Transverse colon (tissue), 4 donors: ENCODE data around the gene CCDC88B. TPM values are rescaled to one million over a fixed set of nuclear protein-coding genes. Genes with fewer than 3 reads are reported as not detected.
"Not testable (repeated sequence)": the region's sequence is repeated elsewhere in the genome, so short reads cannot be mapped to it uniquely, and the experiment has no call there.

ENCODE experiments used
- DNase-seq: peaks from one replicate; pipeline ENCODE4 v3.0.0-alpha.2; 2019
- H3K27ac ChIP-seq, 4 donors: fragments of 200-600 bp; sonication (generic); 2 replicates each; pipeline ENCODE4 v1.5.1; 2016 to 2018; ENCODE audit warnings: inconsistent platforms in 4 of 4
- H3K27me3 ChIP-seq: fragments of 200-600 bp; sonication (generic); 2 replicates; pipeline ENCODE4 v1.5.1; 2017; ENCODE audit warnings: inconsistent platforms
- H3K36me3 ChIP-seq, 4 donors: fragments of 200-600 bp; sonication (generic); 2 replicates each; pipeline ENCODE4 v1.5.1; 2017 to 2019; ENCODE audit warnings: inconsistent platforms in 4 of 4
- H3K4me1 ChIP-seq, 4 donors: fragments of 200-600 bp; sonication (generic); 2 replicates each; pipeline ENCODE4 v1.5.1; 2017 to 2020; ENCODE audit warnings: inconsistent platforms in 4 of 4
- H3K4me3 ChIP-seq, 4 donors: fragments of 200-600 bp; sonication (generic); 1 replicate in 1 of 4; 2 replicates in 3 of 4; pipeline versions ENCODE4 v1.5.1 to v1.6.1; 2017 to 2019; ENCODE audit warnings: inconsistent platforms in 4 of 4
- H3K9me3 ChIP-seq, 2 donors: fragments of 200-600 bp; sonication (generic); 2 replicates each; pipeline ENCODE4 v1.5.1; 2017 to 2019; ENCODE audit warnings: inconsistent platforms in 2 of 2
- EP300 ChIP-seq: sonication (generic); formaldehyde crosslinking; IDR thresholded peaks from one replicate; pipeline ENCODE4 v1.6.1; 2017; ENCODE audit warnings: antibody characterized with exemption, low read depth
- POLR2A ChIP-seq: fragments of 450-650 bp; IDR thresholded peaks from one replicate; pipeline ENCODE4 v1.6.1; 2016; ENCODE audit warnings: antibody characterized with exemption, mild to moderate bottlenecking, moderate library complexity
- POLR2AphosphoS5 ChIP-seq, 3 donors: sonication (generic); formaldehyde crosslinking; IDR thresholded peaks; one replicate each; pipeline ENCODE4 v1.6.1; 2016; ENCODE audit warnings: antibody characterized with exemption in 3 of 3
- WGBS, 2 donors: methylation state at CpG; one replicate each; pipeline ENCODE4 v1.1.5; 2018; ENCODE audit warnings: low coverage in 1 of 2; 5-methylcytosine and 5-hydroxymethylcytosine counted together
- in situ Hi-C, 4 donors: fragments of 200-750 bp; cut with MboI; loops; one replicate each; pipeline versions ENCODE4 v1.15.0 to v1.15.1; 2017; ENCODE audit warnings: low sequenced_read_pairs in 3 of 4, low pct_ligation_motif_present in 1 of 4, low pct_unique_long_range_greater_than_20kb in 1 of 4
- intact Hi-C: fragments of 100-400 bp; cut with DNase I; formaldehyde crosslinking; loops from one replicate; pipeline ENCODE4 v1.15.1; 2023; ENCODE audit warnings: low total_unique reads
- total RNA-seq, 4 donors: library from RNA; depleted of rRNA; stranded (reverse); fragments of >200 nt; gene quantifications; one replicate each; pipeline ENCODE4 v1.1.0, GENCODE V29; 2016
- TF ChIP-seq, protein P1 (sequence below), 5 experiments: fragments of 200-600 bp in 3 of 5; fragments of 450-650 bp in 2 of 5; sonication (generic) in 3 of 5; IDR thresholded peaks; 1 replicate in 2 of 5; 2 replicates in 3 of 5; pipeline ENCODE4 v1.5.1; 2016 to 2017; ENCODE audit warnings: antibody characterized with exemption in 5 of 5, inconsistent platforms in 3 of 5, mild to moderate bottlenecking in 2 of 5, moderate library complexity in 1 of 5

The CCDC88B gene
- total RNA-seq, 4 donors from 2014 or later = 24.8 to 203 (median 47.1) TPM

DNA sequence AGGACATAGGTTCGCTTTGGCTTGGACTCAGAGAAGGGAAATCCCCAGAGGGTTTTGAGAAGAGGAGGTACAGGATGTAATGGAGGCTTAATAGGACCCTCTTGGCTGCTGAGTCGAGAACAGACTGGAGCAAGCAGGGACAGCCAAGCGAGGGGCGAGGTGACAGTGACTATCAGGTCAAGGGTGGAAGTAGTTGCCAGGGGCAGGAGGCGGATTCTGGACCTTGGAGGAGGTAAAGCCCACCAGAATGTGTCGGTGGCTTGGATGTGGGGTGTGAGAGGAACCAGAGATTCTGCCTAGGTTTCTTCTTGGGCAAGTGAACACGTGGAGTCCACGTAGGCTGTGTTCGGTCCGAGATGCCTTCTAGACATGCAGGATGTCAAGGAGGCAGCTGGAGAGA lies 27.1 kb upstream of the CCDC88B start:
- TF ChIP-seq POLR2A (no peak), POLR2AphosphoS5 (IDR thresholded peaks at IDR 0.05) (no peak), EP300 (no peak)
- TF ChIP-seq, protein P1, sequence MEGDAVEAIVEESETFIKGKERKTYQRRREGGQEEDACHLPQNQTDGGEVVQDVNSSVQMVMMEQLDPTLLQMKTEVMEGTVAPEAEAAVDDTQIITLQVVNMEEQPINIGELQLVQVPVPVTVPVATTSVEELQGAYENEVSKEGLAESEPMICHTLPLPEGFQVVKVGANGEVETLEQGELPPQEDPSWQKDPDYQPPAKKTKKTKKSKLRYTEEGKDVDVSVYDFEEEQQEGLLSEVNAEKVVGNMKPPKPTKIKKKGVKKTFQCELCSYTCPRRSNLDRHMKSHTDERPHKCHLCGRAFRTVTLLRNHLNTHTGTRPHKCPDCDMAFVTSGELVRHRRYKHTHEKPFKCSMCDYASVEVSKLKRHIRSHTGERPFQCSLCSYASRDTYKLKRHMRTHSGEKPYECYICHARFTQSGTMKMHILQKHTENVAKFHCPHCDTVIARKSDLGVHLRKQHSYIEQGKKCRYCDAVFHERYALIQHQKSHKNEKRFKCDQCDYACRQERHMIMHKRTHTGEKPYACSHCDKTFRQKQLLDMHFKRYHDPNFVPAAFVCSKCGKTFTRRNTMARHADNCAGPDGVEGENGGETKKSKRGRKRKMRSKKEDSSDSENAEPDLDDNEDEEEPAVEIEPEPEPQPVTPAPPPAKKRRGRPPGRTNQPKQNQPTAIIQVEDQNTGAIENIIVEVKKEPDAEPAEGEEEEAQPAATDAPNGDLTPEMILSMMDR (IDR thresholded peaks at IDR 0.05) = no peak
- Histone ChIP-seq H3K4me3 (no peak overlapping the region), H3K27me3 (no peaks in the 10 kb centered on the region), H3K36me3 (peaks cover 0 to 11% (median 3%) of the 10 kb centered on the region in 4 donors), H3K9me3 (no peaks in the 10 kb centered on the region), H3K27ac (peak overlapping the region in 3 of 4 donors; percentile 51 to 68 (median 62)), H3K4me1 (peaks cover 4 to 29% (median 13%) of the 10 kb centered on the region in 4 donors)
- DNase-seq = no peak
- intact Hi-C loops = no loop called here
- 83 to 89% methylated on average over 1 to 10 of the region's 10 CpGs for WGBS, 2 donors
- in situ Hi-C loops = no loop called here

DNA sequence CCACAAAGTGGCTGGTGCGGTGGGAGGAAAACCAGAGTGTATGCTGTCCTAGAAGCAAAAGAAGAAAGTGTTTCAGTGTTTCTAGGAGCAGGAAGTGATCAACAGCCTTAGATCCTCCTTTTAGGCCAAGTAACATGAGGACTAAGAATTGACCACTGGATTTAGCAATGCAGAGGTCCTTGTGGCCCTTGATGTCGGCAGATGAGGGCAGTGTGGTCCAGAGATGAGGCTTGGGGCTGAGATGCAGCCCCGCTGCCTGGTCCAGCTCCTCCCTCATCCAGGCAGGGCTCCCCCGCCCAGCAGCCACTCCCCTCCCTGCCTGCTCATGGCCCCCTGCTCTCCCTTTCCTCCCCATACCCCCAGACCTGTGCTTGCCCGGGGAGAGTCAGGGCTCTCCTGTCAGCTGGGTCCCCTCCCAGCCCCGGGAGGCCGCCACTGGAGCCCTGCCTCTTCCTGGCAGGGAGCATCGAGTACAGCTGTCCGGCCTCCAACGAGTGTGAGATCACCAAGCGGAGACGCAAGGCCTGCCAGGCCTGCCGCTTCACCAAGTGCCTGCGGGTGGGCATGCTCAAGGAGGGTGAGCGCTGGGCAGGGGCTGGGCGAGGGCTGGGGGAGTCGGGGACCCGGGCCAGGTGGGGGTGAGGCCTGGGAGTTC lies 26.4 kb upstream of the CCDC88B start:
- Histone ChIP-seq H3K9me3 (no peaks in the 10 kb centered on the region), H3K4me1 (peaks cover 4 to 28% (median 14%) of the 10 kb centered on the region in 4 donors), H3K36me3 (peaks cover 0 to 11% (median 3%) of the 10 kb centered on the region in 4 donors), H3K27ac (peak overlapping the region; percentile 34 to 68 (median 56)), H3K27me3 (no peaks in the 10 kb centered on the region), H3K4me3 (no peak overlapping the region)
- 67% methylated on average over 1 to 11 of the region's 18 CpGs for WGBS, 2 donors
- TF ChIP-seq EP300 (no peak), POLR2AphosphoS5 (IDR thresholded peaks at IDR 0.05) (peak in 1 of 3 donors; percentile 23), POLR2A (no peak)
- peak; percentile 47 for DNase-seq
- in situ Hi-C loops = no loop called here
- intact Hi-C loops = no loop called here

DNA sequence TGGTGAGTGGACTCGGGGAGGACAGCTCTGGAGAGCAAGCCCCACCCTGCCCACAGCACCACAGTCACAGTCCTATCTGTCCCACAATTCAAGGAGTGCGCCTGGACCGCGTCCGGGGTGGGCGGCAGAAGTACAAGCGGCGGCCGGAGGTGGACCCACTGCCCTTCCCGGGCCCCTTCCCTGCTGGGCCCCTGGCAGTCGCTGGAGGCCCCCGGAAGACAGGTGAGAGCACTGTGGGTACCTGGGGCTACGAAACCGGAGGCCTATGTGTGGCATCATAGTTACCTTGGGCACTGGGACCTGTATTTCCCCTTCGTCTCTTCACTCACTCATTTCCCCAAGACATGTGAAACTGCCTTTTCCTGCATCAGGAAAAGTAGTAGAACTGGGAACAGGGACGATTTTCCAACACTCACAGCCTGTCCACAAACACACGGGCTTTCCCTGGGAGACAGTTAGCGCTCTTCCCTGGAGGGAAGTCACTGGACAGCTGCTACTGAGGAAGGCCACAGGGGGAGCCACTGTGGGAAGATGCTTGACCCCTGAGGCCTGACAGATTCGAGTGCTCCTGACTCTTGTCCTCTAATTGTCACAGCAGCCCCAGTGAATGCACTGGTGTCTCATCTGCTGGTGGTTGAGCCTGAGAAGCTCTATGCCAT lies 25.7 kb upstream of the CCDC88B start:
- no peak for DNase-seq
- WGBS, 2 donors = 68% methylated on average over 18 of the region's 19 CpGs; no CpG with 5 or more reads in 1 of the 2 donors

DNA sequence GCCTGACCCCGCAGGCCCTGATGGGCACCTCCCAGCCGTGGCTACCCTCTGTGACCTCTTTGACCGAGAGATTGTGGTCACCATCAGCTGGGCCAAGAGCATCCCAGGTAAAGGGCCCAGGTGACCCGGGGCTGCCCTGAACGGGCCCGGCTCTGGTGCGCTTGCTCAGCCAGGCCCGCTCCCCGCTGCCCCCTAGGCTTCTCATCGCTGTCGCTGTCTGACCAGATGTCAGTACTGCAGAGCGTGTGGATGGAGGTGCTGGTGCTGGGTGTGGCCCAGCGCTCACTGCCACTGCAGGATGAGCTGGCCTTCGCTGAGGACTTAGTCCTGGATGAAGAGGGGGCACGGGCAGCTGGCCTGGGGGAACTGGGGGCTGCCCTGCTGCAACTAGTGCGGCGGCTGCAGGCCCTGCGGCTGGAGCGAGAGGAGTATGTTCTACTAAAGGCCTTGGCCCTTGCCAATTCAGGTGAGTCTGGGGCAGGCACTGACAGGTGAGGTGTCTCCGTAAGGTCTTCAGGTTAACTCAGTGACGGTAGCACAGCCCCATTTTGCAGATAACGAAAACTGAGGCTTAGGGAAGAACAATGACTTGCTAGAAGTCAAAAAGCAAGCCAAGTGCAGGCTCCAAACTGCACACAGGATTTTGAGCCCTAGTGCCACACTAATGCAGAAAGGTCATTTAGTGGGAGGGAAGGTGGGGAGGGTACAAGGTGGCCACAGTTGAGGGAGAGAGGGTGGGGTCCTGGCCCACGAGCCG lies 25.0 kb upstream of the CCDC88B start:
- 80 to 90% methylated on average over 1 to 16 of the region's 24 CpGs for WGBS, 2 donors
- Histone ChIP-seq H3K4me1 (peaks cover 4 to 41% (median 27%) of the 10 kb centered on the region in 4 donors), H3K4me3 (no peak overlapping the region), H3K36me3 (peaks cover 0 to 11% (median 3%) of the 10 kb centered on the region in 4 donors), H3K27ac (peak overlapping the region in 1 of 4 donors; percentile 62), H3K27me3 (no peaks in the 10 kb centered on the region), H3K9me3 (no peaks in the 10 kb centered on the region)
- intact Hi-C loops (no loop called here), in situ Hi-C loops (no loop called here)
- TF ChIP-seq EP300 (no peak), POLR2AphosphoS5 (IDR thresholded peaks at IDR 0.05) (no peak), POLR2A (no peak)
- TF ChIP-seq, protein P1 (IDR thresholded peaks at IDR 0.05) = no peak
- DNase-seq = no peak

More for the DNA sequence above, 25.7 kb upstream of the CCDC88B start:
- no peak overlapping the region for H3K4me3 ChIP-seq
- in situ Hi-C loops = no loop called here
- intact Hi-C loops = no loop called here
- H3K4me1 ChIP-seq = peaks cover 4 to 34% (median 21%) of the 10 kb centered on the region in 4 donors
- H3K27ac ChIP-seq = peak overlapping the region; percentile 34 to 68 (median 56)
- peaks cover 0 to 11% (median 3%) of the 10 kb centered on the region in 4 donors for H3K36me3 ChIP-seq
- no peaks in the 10 kb centered on the region for H3K27me3 ChIP-seq
- TF ChIP-seq, protein P1 (IDR thresholded peaks at IDR 0.05) = peak in 1 of 5 experiments; percentile 27
- TF ChIP-seq EP300 (no peak), POLR2A (no peak), POLR2AphosphoS5 (IDR thresholded peaks at IDR 0.05) (no peak)
- no peaks in the 10 kb centered on the region for H3K9me3 ChIP-seq

DNA sequence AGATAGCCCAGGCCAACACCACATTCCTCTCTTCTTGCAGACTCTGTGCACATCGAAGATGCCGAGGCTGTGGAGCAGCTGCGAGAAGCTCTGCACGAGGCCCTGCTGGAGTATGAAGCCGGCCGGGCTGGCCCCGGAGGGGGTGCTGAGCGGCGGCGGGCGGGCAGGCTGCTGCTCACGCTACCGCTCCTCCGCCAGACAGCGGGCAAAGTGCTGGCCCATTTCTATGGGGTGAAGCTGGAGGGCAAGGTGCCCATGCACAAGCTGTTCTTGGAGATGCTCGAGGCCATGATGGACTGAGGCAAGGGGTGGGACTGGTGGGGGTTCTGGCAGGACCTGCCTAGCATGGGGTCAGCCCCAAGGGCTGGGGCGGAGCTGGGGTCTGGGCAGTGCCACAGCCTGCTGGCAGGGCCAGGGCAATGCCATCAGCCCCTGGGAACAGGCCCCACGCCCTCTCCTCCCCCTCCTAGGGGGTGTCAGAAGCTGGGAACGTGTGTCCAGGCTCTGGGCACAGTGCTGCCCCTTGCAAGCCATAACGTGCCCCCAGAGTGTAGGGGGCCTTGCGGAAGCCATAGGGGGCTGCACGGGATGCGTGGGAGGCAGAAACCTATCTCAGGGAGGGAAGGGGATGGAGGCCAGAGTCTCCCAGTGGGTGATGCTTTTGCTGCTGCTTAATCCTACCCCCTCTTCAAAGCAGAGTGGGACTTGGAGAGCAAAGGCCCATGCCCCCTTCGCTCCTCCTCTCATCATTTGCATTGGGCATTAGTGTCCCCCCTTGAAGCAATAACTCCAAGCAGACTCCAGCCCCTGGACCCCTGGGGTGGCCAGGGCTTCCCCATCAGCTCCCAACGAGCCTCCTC lies 24.1 kb upstream of the CCDC88B start:
- Histone ChIP-seq H3K4me1 (peaks cover 4 to 51% (median 31%) of the 10 kb centered on the region in 4 donors), H3K27ac (peak overlapping the region; percentile 95 to 99 (median 96)), H3K4me3 (peak overlapping the region in 2 of 4 donors; percentile 71 to 72), H3K36me3 (peaks cover 0 to 11% (median 3%) of the 10 kb centered on the region in 4 donors)
- H3K27me3 ChIP-seq, intact Hi-C loops, DNase-seq, in situ Hi-C loops, H3K9me3 ChIP-seq: not testable (repeated sequence)
- 60 to 79% methylated on average over 5 to 20 of the region's 25 CpGs for WGBS, 2 donors
